Measurements from ENCODE around the gene SAV1. TPM values are rescaled to one million over a fixed set of nuclear protein-coding genes. Genes with fewer than 3 reads are reported as not detected.

Gene SAV1
- total and polyA plus RNA-seq, 2 of the 8 experiments (the other 6 are each of a cell fraction or from before 2014, with no cell fraction given): 15.9 to 78.3 TPM

DNA sequence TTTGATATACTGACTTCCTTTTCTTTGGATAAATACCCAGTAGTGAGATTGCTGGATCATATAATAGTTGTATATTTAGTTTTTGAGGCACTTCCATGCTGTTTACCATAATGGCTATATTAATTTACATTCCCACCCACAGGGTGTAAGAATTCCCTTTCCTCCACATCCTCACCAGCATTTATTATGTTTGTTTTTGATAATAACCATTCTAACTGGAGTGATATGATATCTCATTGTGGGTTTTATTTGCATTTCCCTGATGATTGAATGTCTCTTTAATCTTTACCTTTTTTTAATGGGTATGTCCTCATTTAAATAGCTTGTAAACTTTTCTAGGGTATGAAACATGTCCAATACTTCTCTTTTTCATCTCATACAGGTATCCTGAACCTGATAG lies 11.6 kb upstream of the SAV1 start (continued):
- TF ChIP-seq, protein P1, sequence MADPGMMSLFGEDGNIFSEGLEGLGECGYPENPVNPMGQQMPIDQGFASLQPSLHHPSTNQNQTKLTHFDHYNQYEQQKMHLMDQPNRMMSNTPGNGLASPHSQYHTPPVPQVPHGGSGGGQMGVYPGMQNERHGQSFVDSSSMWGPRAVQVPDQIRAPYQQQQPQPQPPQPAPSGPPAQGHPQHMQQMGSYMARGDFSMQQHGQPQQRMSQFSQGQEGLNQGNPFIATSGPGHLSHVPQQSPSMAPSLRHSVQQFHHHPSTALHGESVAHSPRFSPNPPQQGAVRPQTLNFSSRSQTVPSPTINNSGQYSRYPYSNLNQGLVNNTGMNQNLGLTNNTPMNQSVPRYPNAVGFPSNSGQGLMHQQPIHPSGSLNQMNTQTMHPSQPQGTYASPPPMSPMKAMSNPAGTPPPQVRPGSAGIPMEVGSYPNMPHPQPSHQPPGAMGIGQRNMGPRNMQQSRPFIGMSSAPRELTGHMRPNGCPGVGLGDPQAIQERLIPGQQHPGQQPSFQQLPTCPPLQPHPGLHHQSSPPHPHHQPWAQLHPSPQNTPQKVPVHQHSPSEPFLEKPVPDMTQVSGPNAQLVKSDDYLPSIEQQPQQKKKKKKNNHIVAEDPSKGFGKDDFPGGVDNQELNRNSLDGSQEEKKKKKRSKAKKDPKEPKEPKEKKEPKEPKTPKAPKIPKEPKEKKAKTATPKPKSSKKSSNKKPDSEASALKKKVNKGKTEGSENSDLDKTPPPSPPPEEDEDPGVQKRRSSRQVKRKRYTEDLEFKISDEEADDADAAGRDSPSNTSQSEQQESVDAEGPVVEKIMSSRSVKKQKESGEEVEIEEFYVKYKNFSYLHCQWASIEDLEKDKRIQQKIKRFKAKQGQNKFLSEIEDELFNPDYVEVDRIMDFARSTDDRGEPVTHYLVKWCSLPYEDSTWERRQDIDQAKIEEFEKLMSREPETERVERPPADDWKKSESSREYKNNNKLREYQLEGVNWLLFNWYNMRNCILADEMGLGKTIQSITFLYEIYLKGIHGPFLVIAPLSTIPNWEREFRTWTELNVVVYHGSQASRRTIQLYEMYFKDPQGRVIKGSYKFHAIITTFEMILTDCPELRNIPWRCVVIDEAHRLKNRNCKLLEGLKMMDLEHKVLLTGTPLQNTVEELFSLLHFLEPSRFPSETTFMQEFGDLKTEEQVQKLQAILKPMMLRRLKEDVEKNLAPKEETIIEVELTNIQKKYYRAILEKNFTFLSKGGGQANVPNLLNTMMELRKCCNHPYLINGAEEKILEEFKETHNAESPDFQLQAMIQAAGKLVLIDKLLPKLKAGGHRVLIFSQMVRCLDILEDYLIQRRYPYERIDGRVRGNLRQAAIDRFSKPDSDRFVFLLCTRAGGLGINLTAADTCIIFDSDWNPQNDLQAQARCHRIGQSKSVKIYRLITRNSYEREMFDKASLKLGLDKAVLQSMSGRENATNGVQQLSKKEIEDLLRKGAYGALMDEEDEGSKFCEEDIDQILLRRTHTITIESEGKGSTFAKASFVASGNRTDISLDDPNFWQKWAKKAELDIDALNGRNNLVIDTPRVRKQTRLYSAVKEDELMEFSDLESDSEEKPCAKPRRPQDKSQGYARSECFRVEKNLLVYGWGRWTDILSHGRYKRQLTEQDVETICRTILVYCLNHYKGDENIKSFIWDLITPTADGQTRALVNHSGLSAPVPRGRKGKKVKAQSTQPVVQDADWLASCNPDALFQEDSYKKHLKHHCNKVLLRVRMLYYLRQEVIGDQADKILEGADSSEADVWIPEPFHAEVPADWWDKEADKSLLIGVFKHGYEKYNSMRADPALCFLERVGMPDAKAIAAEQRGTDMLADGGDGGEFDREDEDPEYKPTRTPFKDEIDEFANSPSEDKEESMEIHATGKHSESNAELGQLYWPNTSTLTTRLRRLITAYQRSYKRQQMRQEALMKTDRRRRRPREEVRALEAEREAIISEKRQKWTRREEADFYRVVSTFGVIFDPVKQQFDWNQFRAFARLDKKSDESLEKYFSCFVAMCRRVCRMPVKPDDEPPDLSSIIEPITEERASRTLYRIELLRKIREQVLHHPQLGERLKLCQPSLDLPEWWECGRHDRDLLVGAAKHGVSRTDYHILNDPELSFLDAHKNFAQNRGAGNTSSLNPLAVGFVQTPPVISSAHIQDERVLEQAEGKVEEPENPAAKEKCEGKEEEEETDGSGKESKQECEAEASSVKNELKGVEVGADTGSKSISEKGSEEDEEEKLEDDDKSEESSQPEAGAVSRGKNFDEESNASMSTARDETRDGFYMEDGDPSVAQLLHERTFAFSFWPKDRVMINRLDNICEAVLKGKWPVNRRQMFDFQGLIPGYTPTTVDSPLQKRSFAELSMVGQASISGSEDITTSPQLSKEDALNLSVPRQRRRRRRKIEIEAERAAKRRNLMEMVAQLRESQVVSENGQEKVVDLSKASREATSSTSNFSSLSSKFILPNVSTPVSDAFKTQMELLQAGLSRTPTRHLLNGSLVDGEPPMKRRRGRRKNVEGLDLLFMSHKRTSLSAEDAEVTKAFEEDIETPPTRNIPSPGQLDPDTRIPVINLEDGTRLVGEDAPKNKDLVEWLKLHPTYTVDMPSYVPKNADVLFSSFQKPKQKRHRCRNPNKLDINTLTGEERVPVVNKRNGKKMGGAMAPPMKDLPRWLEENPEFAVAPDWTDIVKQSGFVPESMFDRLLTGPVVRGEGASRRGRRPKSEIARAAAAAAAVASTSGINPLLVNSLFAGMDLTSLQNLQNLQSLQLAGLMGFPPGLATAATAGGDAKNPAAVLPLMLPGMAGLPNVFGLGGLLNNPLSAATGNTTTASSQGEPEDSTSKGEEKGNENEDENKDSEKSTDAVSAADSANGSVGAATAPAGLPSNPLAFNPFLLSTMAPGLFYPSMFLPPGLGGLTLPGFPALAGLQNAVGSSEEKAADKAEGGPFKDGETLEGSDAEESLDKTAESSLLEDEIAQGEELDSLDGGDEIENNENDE (IDR thresholded peaks at IDR 0.05; ENCODE audit: insufficient replicate concordance, low read length): no peak
- TF ChIP-seq CHD1 (IDR thresholded peaks at IDR 0.05; ENCODE audit: low read depth, low read length) (no peak), RNF2 (IDR thresholded peaks at IDR 0.05; ENCODE audit: borderline replicate concordance, low read depth, low read length, missing control alignments, poor library complexity, severe bottlenecking) (no peak), NRF1 (IDR thresholded peaks at IDR 0.05; ENCODE audit: low read depth, low read length) (no peak), KDM4A (IDR thresholded peaks at IDR 0.05; ENCODE audit: low read depth, low read length, severe bottlenecking) (no peak), SIX5 (IDR thresholded peaks at IDR 0.05; ENCODE audit: low read depth, low read length) (no peak)

Measured in H1 (cell line).